H1 (cell line): ENCODE results near the gene RAB3GAP2. TPM values are rescaled to one million over a fixed set of nuclear protein-coding genes. Genes with fewer than 3 reads are reported as not detected.

Source experiments
- CTCF ChIA-PET: fragments of 300-600 bp; sonication (Branson Sonifier 250); formaldehyde crosslinking; loops from one replicate; lab custom pipeline; 2021; ENCODE audit not compliant: partially characterized antibody; lab: Charles Lee
- POLR2A ChIA-PET: fragments of 300-600 bp; sonication (Branson Sonifier 250); formaldehyde crosslinking; loops from one replicate; lab custom pipeline; 2021; ENCODE audit warnings: inconsistent platforms; ENCODE audit not compliant: partially characterized antibody; lab: Charles Lee
- DNase-seq, 2 experiments: peaks; one replicate each; pipeline versions ENCODE4 v3.0.0 to v3.0.0-alpha.2; 2010 to 2022; ENCODE audit warnings: low spot score in 2 of 2, low read depth in 1 of 2, mixed read lengths in 1 of 2
- FAIRE-seq: peaks from 2 replicates; lab custom pipeline; 2011; peaks lifted over from hg19 to GRCh38; lab: Jason Lieb, UNC
- H2AFZ ChIP-seq: 2 replicates; pipeline ENCODE4 v1.8.1; 2012; ENCODE audit warnings: low read length, inconsistent platforms
- H2AK5ac ChIP-seq: 2 replicates; pipeline ENCODE4 v1.6.1; 2013; ENCODE audit warnings: low read depth, low read length
- H2BK120ac ChIP-seq: replicated peaks from 2 replicates; pipeline ENCODE3; 2013; ENCODE audit warnings: low read depth, low read length, inconsistent platforms
- H2BK12ac ChIP-seq: 2 replicates; pipeline ENCODE4 v1.6.1; 2013; ENCODE audit warnings: low read depth, low read length
- H2BK15ac ChIP-seq: 2 replicates; pipeline ENCODE4 v1.6.1; 2013; ENCODE audit warnings: low read length
- H2BK20ac ChIP-seq: 2 replicates; pipeline ENCODE4 v1.6.1; 2013; ENCODE audit warnings: low read length
- H2BK5ac ChIP-seq: 2 replicates; pipeline ENCODE4 v1.6.1; 2013; ENCODE audit warnings: low read depth, low read length
- H3K14ac ChIP-seq: 2 replicates; pipeline ENCODE4 v1.6.1; 2013; ENCODE audit warnings: inconsistent platforms; ENCODE audit not compliant: insufficient read length
- H3K18ac ChIP-seq: 2 replicates; pipeline ENCODE4 v1.6.1; 2013; ENCODE audit warnings: low read length; ENCODE audit errors: extremely low read depth
- H3K23ac ChIP-seq: 2 replicates; pipeline ENCODE4 v1.6.1; 2013; ENCODE audit warnings: inconsistent platforms; ENCODE audit not compliant: insufficient read length
- H3K23me2 ChIP-seq: 2 replicates; pipeline ENCODE4 v1.6.1; 2013; ENCODE audit warnings: low read depth, low read length
- H3K27ac ChIP-seq: 2 replicates; pipeline ENCODE4 v1.6.1; 2011; ENCODE audit warnings: low read depth, low read length, inconsistent platforms
- H3K27me3 ChIP-seq, 4 experiments: replicated peaks in 1 of 4; 1 replicate in 1 of 4; 2 replicates in 3 of 4; pipeline versions ENCODE4 v1.6.1 to v1.8.1; 2011 to 2013; ENCODE audit warnings: low read length in 3 of 4, mild to moderate bottlenecking in 3 of 4, inconsistent platforms in 2 of 4, mixed read lengths in 2 of 4, moderate library complexity in 1 of 4; ENCODE audit not compliant: control insufficient read depth in 3 of 4, insufficient read depth in 3 of 4; ENCODE audit errors: extremely low read depth in 1 of 4
- H3K36me3 ChIP-seq, 4 experiments: 2 replicates each; pipeline versions ENCODE4 v1.6.1 to v1.8.1; 2011 to 2013; ENCODE audit warnings: mild to moderate bottlenecking in 4 of 4, low read length in 3 of 4, moderate library complexity in 2 of 4, control low read depth in 1 of 4, inconsistent platforms in 1 of 4; ENCODE audit not compliant: insufficient read depth in 4 of 4, control insufficient read depth in 2 of 4
- H3K4ac ChIP-seq: replicated peaks from 2 replicates; pipeline ENCODE3; 2013; ENCODE audit warnings: low read length, low read depth, mixed read lengths, inconsistent platforms; ENCODE audit not compliant: insufficient read length
- H3K4me1 ChIP-seq, 4 experiments: replicated peaks in 1 of 4; 1 replicate in 1 of 4; 2 replicates in 3 of 4; pipeline versions ENCODE4 v1.6.1 to v1.8.1; 2011 to 2013; ENCODE audit warnings: low read length in 3 of 4, inconsistent platforms in 2 of 4, mixed read lengths in 1 of 4; ENCODE audit not compliant: insufficient read depth in 4 of 4, control insufficient read depth in 3 of 4
- H3K4me2 ChIP-seq, 2 experiments: 2 replicates each; pipeline versions ENCODE4 v1.6.1 to v1.8.1; 2011 to 2013; ENCODE audit warnings: low read depth in 2 of 2, low read length in 2 of 2, control low read depth in 1 of 2, inconsistent platforms in 1 of 2, mild to moderate bottlenecking in 1 of 2; ENCODE audit not compliant: insufficient read depth in 1 of 2
- H3K4me3 ChIP-seq, 4 experiments: fragments of 200-600, 300-600 bp in 1 of 4; sonication (generic), shearing (Covaris generic), sonication (Bioruptor Twin) in 1 of 4; 2 replicates each; pipeline versions ENCODE4 v1.5.1 to v1.8.1; 2011 to 2016; ENCODE audit warnings: low read length in 4 of 4, low read depth in 3 of 4, control low read depth in 2 of 4, inconsistent platforms in 2 of 4, mild to moderate bottlenecking in 2 of 4, mixed read lengths in 1 of 4, moderate library complexity in 1 of 4; ENCODE audit not compliant: insufficient read depth in 2 of 4; ENCODE audit errors: extremely low read depth in 1 of 4
- H3K56ac ChIP-seq: replicated peaks from 2 replicates; pipeline ENCODE3; 2013; ENCODE audit warnings: low read depth, mild to moderate bottlenecking, mixed read lengths, low read length, inconsistent platforms; ENCODE audit not compliant: insufficient read length
- H3K79me1 ChIP-seq: 2 replicates; pipeline ENCODE4 v1.6.1; 2013; ENCODE audit warnings: low read depth, low read length, control low read depth
- H3K79me2 ChIP-seq, 2 experiments: 2 replicates each; pipeline versions ENCODE4 v1.6.1 to v1.8.1; 2012 to 2013; ENCODE audit warnings: low read length in 2 of 2, mild to moderate bottlenecking in 2 of 2, inconsistent platforms in 1 of 2; ENCODE audit not compliant: insufficient read depth in 2 of 2, control insufficient read depth in 1 of 2
- H3K9ac ChIP-seq, 4 experiments: replicated peaks in 1 of 4; 1 replicate in 1 of 4; 2 replicates in 3 of 4; pipeline versions ENCODE4 v1.6.1 to v1.8.1; 2011 to 2013; ENCODE audit warnings: low read depth in 3 of 4, low read length in 3 of 4, control low read depth in 2 of 4, mild to moderate bottlenecking in 2 of 4, moderate library complexity in 2 of 4, inconsistent platforms in 1 of 4; ENCODE audit errors: extremely low read depth in 1 of 4
- H3K9me3 ChIP-seq, 2 experiments: 2 replicates each; pipeline versions ENCODE4 v1.6.1 to v1.8.1; 2012 to 2013; ENCODE audit warnings: mild to moderate bottlenecking in 2 of 2, moderate library complexity in 2 of 2, control low read depth in 1 of 2, inconsistent platforms in 1 of 2, low read depth in 1 of 2, low read length in 1 of 2, mixed read lengths in 1 of 2; ENCODE audit not compliant: insufficient read depth in 2 of 2
- H4K20me1 ChIP-seq, 2 experiments: replicated peaks in 1 of 2; 2 replicates each; pipeline versions ENCODE3 to v1.8.1; 2011 to 2013; ENCODE audit warnings: inconsistent platforms in 2 of 2, low read length in 2 of 2, mild to moderate bottlenecking in 1 of 2; ENCODE audit not compliant: insufficient read depth in 2 of 2, control insufficient read depth in 1 of 2
- H4K5ac ChIP-seq: 2 replicates; pipeline ENCODE4 v1.6.1; 2013; ENCODE audit warnings: low read length, low read depth, mixed read lengths, inconsistent platforms; ENCODE audit not compliant: insufficient read length
- H4K8ac ChIP-seq: 2 replicates; pipeline ENCODE4 v1.8.0; 2013; ENCODE audit warnings: mild to moderate bottlenecking, moderate library complexity, low read length, inconsistent platforms; ENCODE audit not compliant: insufficient read depth; ENCODE audit errors: extremely low read depth
- H4K91ac ChIP-seq: replicated peaks from 2 replicates; pipeline ENCODE3; 2013; ENCODE audit warnings: low read length, mixed read lengths, inconsistent platforms; ENCODE audit not compliant: insufficient read length
- BACH1 ChIP-seq: IDR thresholded peaks from 2 replicates; pipeline ENCODE4 v1.6.1; 2012; ENCODE audit warnings: low read length, improper control_type of control experiment
- CHD2 ChIP-seq: IDR thresholded peaks from 2 replicates; pipeline ENCODE4 v1.6.1; 2012; ENCODE audit warnings: low read length, improper control_type of control experiment
- NRF1 ChIP-seq: IDR thresholded peaks from 2 replicates; pipeline ENCODE4 v1.6.1; 2011; ENCODE audit warnings: mild to moderate bottlenecking, low read depth, low read length, improper control_type of control experiment
- PHF8 ChIP-seq: fragments of 200-600 bp; sonication (generic); conservative IDR thresholded peaks from 2 replicates; pipeline ENCODE4 v1.7.1; 2012; ENCODE audit warnings: low read depth, mild to moderate bottlenecking, inconsistent platforms, low read length, moderate library complexity
- RAD21 ChIP-seq, 2 experiments: IDR thresholded peaks in 1 of 2; conservative IDR thresholded peaks in 1 of 2; 2 replicates each; pipeline ENCODE4 v1.6.1; 2011; ENCODE audit warnings: low read depth in 2 of 2, low read length in 2 of 2, improper control_type of control experiment in 1 of 2, inconsistent platforms in 1 of 2, mild to moderate bottlenecking in 1 of 2, moderate library complexity in 1 of 2
- TAF1 ChIP-seq: IDR thresholded peaks from 2 replicates; pipeline ENCODE4 v1.6.1; 2011; ENCODE audit warnings: mild to moderate bottlenecking, low read depth, low read length
- WGBS, 2 experiments: shearing (Covaris generic) in 1 of 2; methylation state at CpG; one replicate each; pipeline versions ENCODE4 v1.1.6 to v1.1.7; 2013 to 2015; ENCODE audit warnings: low lambda C conversion rate in 2 of 2, mixed read lengths in 2 of 2, inconsistent platforms in 1 of 2, low coverage in 1 of 2, missing lambda C conversion rate in 1 of 2; ENCODE audit not compliant: insufficient replicate concordance in 2 of 2, insufficient coverage in 1 of 2, insufficient read length in 1 of 2; ENCODE audit errors: extremely low coverage in 1 of 2, missing lambda C conversion rate in 1 of 2; 5-methylcytosine and 5-hydroxymethylcytosine counted together
- long read RNA-seq, 2 experiments: library from RNA in 1 of 2; library from capped mRNA in 1 of 2; stranded (forward); transcript quantifications; one replicate each; pipeline ENCODE4 v2.0.0, GENCODE V29; 2021; ENCODE audit warnings: inconsistent platforms in 1 of 2
- polyA minus RNA-seq, 3 experiments: library from RNA; depleted of rRNA, polyadenylated mRNA; stranded (reverse); fragments of >200 nt; gene quantifications; 1 replicate in 2 of 3; 2 replicates in 1 of 3; pipeline ENCODE4 v1.2.3, GENCODE V29; 2011
- polyA plus RNA-seq, 7 experiments: library from polyadenylated mRNA; depleted of rRNA in 3 of 7; stranded (reverse) in 5 of 7; unstranded in 2 of 7; fragments of >200 nt in 5 of 7; fragments of 200-250 nt in 2 of 7; gene quantifications; 1 replicate in 5 of 7; 2 replicates in 1 of 7; 4 replicates in 1 of 7; pipeline versions ENCODE4 v1.2.1 to v1.2.3, GENCODE V29; 2011 to 2013; ENCODE audit warnings: missing spikeins in 2 of 7, mixed read lengths in 2 of 7
- total RNA-seq: library from RNA; stranded (reverse); fragmentation: NEBNext Ultra II Directional; extraction: Animal tissue kit (Norgen Biotek cat#: 25700); gene quantifications from 2 replicates; pipeline ENCODE4 v1.2.1, GENCODE V29; 2021
- TF ChIP-seq, protein P1 (sequence below): IDR thresholded peaks from 2 replicates; pipeline ENCODE4 v1.6.1; 2012; ENCODE audit warnings: inconsistent platforms

Gene RAB3GAP2
- total RNA-seq (52.7 and 55.9 TPM in 2 replicates), polyA plus RNA-seq (2011; rRNA removed) (17.9 and 19.7 TPM in 2 replicates), polyA minus RNA-seq (2011; rRNA and poly(A)+ RNA removed) (140 and 175 TPM in 2 replicates)
- 15.2 TPM for polyA plus RNA-seq (2011; cell fraction: cytosol; rRNA removed)
- 37.6 TPM for polyA plus RNA-seq (2011; cell fraction: nucleus; rRNA removed)
- 18.7 to 38.4 TPM (median 26.4 TPM) in 4 replicates for polyA plus RNA-seq (2012, experiment 1 of 2)
- 1.1 TPM for polyA plus RNA-seq (2012, experiment 2 of 2)
- 23.8 TPM for polyA plus RNA-seq (2013, experiment 1 of 2)
- 21.4 TPM for polyA plus RNA-seq (2013, experiment 2 of 2)
- polyA minus RNA-seq (2011; cell fraction: cytosol; rRNA and poly(A)+ RNA removed) = 20.8 TPM
- 52.0 TPM for polyA minus RNA-seq (2011; cell fraction: nucleus; rRNA and poly(A)+ RNA removed)
- long read RNA-seq, experiment 1, partial matches to known transcripts = 9 of 39 reads
- long read RNA-seq, experiment 1, other reads (novel, unspliced or antisense) = 30 of 39 reads
- long read RNA-seq, experiment 2, partial matches to known transcripts = 4 of 12 reads
- long read RNA-seq, experiment 2, other reads (novel, unspliced or antisense) = 8 of 12 reads

GRCh38 chr1:220272047-220272840 is at the start of gene RAB3GAP2:
TSS of gene RAB3GAP2 (minus strand) at chr1:220272453. CDS start at chr1:220272337, 116 bp downstream.
- DNase-seq (peak; percentile 88 to 97), FAIRE-seq (no peak)
- Histone ChIP-seq H4K91ac (peak within 1 kb of the TSS; percentile 94), H4K20me1 (peaks cover 2% of the 10 kb centered on the region in 2 experiments), H3K56ac (peak within 1 kb of the TSS; percentile 79), H3K4ac (no peak within 1 kb of the TSS), H2AFZ (peak within 1 kb of the TSS; percentile 72), H3K79me1 (peaks cover 2% of the 10 kb centered on the region; the same call in 1 of the 2 replicates), H2AK5ac (peak within 1 kb of the TSS; percentile 75), H3K4me2 (peak within 1 kb of the TSS; percentile 74 to 91), H3K9ac (peak within 1 kb of the TSS; percentile 82 to 95 (median 94)), H4K8ac (peak within 1 kb of the TSS; percentile 94; the same call in 1 of the 2 replicates), H2BK5ac (peak within 1 kb of the TSS; percentile 97), H2BK20ac (0 out of 2 replicates have a peak within 1 kb of the TSS, but pooled peaks have one; percentile 34), H2BK12ac (peak within 1 kb of the TSS; percentile 95), H3K4me1 (peaks cover 2 to 13% (median 6%) of the 10 kb centered on the region in 4 experiments; a peak in 6 of 7 replicates), H3K79me2 (peaks cover 18 to 47% of the 10 kb centered on the region in 2 experiments), H3K27me3 (no peaks in the 10 kb centered on the region), H2BK15ac (peak within 1 kb of the TSS; percentile 65; the same call in 1 of the 2 replicates), H3K9me3 (no peaks in the 10 kb centered on the region), H3K23me2 (peaks cover 5% of the 10 kb centered on the region), H3K27ac (peak within 1 kb of the TSS; percentile 96), H3K4me3 (peak within 1 kb of the TSS; percentile 77 to 95 (median 88)), H3K18ac (peak within 1 kb of the TSS; percentile 95), H3K23ac (no peak within 1 kb of the TSS), H3K36me3 (peaks cover 2 to 10% (median 8%) of the 10 kb centered on the region in 4 experiments; a peak in 5 of 8 replicates), H4K5ac (peak within 1 kb of the TSS; percentile 83), H2BK120ac (peak within 1 kb of the TSS; percentile 33), H3K14ac (no peak within 1 kb of the TSS)
- ChIA-PET POLR2A (interaction anchor here (0.6 to 2.5 kb wide), 14 partner anchors 9 to 476 kb away, joined by 3 to 9 read pairs (median 3); partner anchors contain the start of gene MTARC2), CTCF (interaction anchor here (0.5 to 1.8 kb wide), 7 partner anchors 9 to 206 kb away, joined by 3 to 6 read pairs (median 4); no protein-coding TSS in a partner anchor)
- 2% methylated on average over 40 of the region's 49 CpGs; no CpG with 5 or more reads in 1 of the 2 experiments for WGBS, 2 experiments
- TF ChIP-seq, protein P1, sequence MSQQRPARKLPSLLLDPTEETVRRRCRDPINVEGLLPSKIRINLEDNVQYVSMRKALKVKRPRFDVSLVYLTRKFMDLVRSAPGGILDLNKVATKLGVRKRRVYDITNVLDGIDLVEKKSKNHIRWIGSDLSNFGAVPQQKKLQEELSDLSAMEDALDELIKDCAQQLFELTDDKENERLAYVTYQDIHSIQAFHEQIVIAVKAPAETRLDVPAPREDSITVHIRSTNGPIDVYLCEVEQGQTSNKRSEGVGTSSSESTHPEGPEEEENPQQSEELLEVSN = peak; percentile 96
- TF ChIP-seq NRF1 (peak; percentile 80), BACH1 (no peak), CHD2 (no peak), RAD21 (IDR thresholded peaks at IDR 0.05 in 1 of 2, conservative IDR thresholded peaks at IDR 0.05 in 1 of 2; ENCODE audit: low read depth in 2 of 2, low read length in 2 of 2) (no peak), TAF1 (peak; percentile 77), PHF8 (peak; percentile 86)
